ENCODE results near the gene PKNOX2.

Gene PKNOX2

DNA sequence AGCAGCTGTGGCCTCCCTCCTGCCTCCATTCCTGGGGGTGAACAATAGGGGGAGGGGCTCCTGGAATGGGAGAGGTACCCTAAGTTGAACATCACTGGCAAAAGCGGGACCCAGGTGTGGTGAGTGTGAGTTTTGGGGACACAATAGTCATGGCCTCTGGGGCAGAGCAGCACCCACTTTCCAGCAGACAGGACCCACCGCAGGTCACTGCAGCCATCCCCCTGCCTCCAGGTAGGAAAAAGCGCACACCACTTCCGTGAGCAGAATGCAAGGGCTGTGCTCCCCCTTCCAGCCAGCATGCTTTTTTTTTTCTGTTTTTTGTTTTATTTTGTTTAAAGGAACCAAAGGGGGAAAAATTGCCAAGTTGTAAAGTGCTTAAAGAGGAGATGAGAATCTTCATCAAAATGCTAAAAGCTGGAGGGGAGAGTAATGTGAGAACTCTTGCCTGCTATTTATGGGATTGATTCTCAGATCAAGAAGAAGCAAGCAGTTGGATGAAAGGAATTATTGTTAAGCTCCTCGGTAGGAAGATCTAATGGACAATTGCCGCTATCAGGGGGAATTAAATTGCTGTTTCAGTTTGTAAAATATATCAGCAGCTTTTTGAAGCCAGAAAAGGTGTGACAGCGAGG is 178.7 kb downstream of the PKNOX2 start:
- no peak for TF ChIP-seq CTCF (IDR thresholded peaks at IDR 0.05; ENCODE audit: control insufficient read depth, extremely low read depth, insufficient read depth)
- H3K4me3 ChIP-seq (ENCODE audit: low read depth, low read length), result no peak overlapping the region
- no peak for DNase-seq (ENCODE audit: low read depth)

GRCh38 chr11:125343718-125344131 is 179.2 kb downstream of the PKNOX2 start:
- TF ChIP-seq CTCF (IDR thresholded peaks at IDR 0.05; ENCODE audit: control insufficient read depth, extremely low read depth, insufficient read depth), result no peak
- H3K4me3 ChIP-seq (ENCODE audit: low read depth, low read length), result no peak overlapping the region
- no peak for DNase-seq (ENCODE audit: low read depth)

DNA sequence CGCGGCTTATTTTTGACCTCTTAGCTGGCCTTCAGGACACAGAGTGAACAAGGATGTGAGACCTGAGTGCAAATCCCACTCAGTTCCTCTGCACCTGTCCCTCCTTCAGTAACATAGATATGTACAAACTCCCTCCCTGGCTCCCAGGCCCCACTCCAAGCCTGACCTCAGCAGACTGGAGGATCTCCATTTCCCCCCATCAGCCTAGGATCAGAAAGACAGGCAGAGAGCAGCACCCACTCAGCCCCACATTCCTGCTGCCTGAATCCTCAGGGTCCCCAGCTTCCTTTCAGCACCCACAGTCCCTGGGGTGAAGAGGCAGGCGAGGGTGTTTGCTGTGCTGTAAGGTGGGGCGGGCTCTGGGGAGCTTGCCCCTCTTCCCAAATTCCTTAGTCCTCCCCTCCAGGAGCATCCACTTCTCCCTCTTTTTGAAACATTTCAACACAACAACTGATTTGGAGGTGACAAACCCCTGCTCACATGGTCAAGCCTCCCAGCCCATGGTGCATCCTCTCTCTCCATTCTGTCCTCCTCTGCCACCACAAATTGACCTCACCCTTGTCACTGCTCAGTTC is 180.4 kb downstream of the PKNOX2 start:
- H3K4me3 ChIP-seq (ENCODE audit: low read depth, low read length), result no peak overlapping the region
- DNase-seq (ENCODE audit: low read depth), result no peak

GRCh38 chr11:125345421-125346178 is 181.0 kb downstream of the PKNOX2 start:
- H3K4me3 ChIP-seq (ENCODE audit: low read depth, low read length), result no peak overlapping the region
- peak; percentile 85 for TF ChIP-seq CTCF (IDR thresholded peaks at IDR 0.05; ENCODE audit: control insufficient read depth, extremely low read depth, insufficient read depth)
- peak; percentile 25 for DNase-seq (ENCODE audit: low read depth)

More for the DNA sequence above, 180.4 kb downstream of the PKNOX2 start:
- no peak for TF ChIP-seq CTCF (IDR thresholded peaks at IDR 0.05; ENCODE audit: control insufficient read depth, extremely low read depth, insufficient read depth)

- TF ChIP-seq CTCF (IDR thresholded peaks at IDR 0.05; ENCODE audit: control insufficient read depth, extremely low read depth, insufficient read depth), result no peak
- H3K4me3 ChIP-seq (ENCODE audit: low read depth, low read length), result no peak overlapping the region
- DNase-seq (ENCODE audit: low read depth), result no peak
Measured at GRCh38 chr11:125346179-125346530, 181.6 kb downstream of the PKNOX2 start.

GRCh38 chr11:125346565-125347260 is 182.2 kb downstream of the PKNOX2 start:
- H3K4me3 ChIP-seq (ENCODE audit: low read depth, low read length), result no peak overlapping the region
- TF ChIP-seq CTCF (IDR thresholded peaks at IDR 0.05; ENCODE audit: control insufficient read depth, extremely low read depth, insufficient read depth), result no peak
- no peak for DNase-seq (ENCODE audit: low read depth)
